Activated CD4-positive, alpha-beta T cell treated with anti-CD3 and anti-CD28 coated beads, Interleukin-2, amount 50 U/mL, for 16 hours (primary cell): ENCODE results near the gene CPT1B.
"Not testable (repeated sequence)": the region's sequence is repeated elsewhere in the genome, so short reads cannot be mapped to it uniquely, and the experiment has no call there.

Experiments
- DNase-seq: peaks from one replicate; pipeline ENCODE4 v3.0.0-alpha.2; 2020

The CPT1B gene

GRCh38 chr22:50526108-50526833 lies 52.0 kb downstream of the CPT1B start:
- DNase-seq: peak; percentile 91

DNA sequence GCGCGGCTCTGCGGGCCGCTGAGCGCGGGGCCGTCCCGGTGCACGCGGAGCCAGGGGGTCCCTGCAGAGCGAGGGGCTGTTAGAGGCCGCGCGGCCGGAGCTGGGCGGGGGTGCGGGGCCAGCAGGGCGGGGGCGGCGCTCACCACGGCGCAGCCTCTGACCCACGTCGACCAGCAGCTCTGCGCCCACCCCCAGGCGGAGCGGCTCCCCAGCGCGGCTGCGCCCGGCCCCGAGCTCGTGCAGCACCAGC lies 52.4 kb downstream of the CPT1B start:
- no peak for DNase-seq

DNA sequence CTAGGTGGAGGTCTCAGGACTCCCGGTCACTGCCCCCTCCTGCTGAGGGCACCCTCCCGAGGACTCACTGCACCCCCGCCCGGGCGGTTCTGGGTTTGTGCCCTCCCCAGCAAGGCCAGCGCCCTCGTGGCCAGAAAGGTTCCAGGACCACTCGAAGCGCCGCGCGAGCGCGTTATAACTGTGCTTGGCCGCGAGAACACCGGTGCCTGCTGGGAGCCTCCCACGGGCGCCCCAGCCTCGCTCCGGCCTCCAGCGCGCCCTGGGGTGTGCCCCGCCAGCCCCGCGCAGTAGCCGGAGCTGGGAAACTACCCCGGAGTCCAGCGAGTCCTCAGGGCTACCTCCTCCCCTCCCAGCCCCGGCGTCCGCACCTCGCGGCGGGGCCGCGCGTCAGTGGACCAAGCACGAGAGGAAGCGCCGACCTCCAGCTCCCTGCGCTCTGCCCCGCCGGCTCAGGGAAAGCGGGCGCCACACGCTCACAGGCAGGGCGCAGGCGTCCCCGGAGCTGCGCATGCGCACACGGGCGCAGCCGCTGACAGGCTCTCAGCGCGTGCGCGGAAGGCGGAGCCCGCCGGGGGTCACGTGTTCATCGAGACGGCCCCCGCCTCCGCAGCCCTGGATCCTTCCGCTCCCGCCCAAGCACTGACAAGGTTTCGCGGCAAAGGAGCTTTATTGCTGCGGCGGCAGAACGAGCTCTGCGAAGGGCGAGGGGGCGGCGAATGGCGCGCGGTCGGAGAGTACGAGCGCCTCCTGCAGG lies 52.9 kb downstream of the CPT1B start, which contains the start of gene SCO2:
SCO2 (minus strand) TSS at position 495 of the 754 bp plus-strand sequence. CDS start 1,187 bp downstream, outside the sequence.
- DNase-seq: peak; percentile 98

GRCh38 chr22:50524676-50525103 lies 53.5 kb downstream of the CPT1B start:
- peak; percentile 33 for DNase-seq

GRCh38 chr22:50523806-50524675 lies 54.2 kb downstream of the CPT1B start:
- no peak for DNase-seq

GRCh38 chr22:50523458-50523805 lies 54.8 kb downstream of the CPT1B start:
- DNase-seq: no peak

DNA sequence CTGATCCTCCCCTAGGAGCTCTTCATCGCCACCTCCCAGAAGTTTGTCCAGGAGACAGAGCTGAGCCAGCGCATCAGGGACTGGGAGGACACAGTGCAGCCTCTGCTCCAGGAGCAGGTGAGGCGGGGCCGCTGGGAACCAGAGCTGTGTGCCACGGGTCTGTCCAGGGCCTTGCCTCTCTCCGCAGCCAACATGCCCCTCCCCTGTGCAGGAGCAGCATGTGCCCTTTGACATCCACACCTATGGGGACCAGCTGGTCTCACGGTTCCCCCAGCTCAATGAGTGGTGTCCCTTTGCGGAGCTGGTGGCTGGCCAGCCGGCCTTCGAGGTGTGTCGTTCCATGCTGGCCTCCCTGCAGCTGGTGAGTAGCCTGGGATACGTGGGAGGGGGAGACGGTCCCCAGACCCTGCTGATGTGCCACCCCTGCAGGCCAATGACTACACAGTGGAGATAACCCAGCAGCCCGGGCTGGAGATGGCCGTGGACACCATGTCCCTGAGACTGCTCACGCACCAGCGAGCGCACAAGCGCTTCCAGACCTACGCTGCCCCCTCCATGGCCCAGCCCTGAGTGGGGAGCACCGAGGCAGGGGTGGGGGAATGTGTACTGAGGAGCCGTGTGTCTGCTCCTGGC lies 55.3 kb downstream of the CPT1B start:
- no peak for DNase-seq

- no peak for DNase-seq
These were observed 55.9 kb downstream of the CPT1B start for GRCh38 chr22:50522208-50522805.

- no peak for DNase-seq
These were observed 56.5 kb downstream of the CPT1B start for GRCh38 chr22:50521710-50522109.

DNA sequence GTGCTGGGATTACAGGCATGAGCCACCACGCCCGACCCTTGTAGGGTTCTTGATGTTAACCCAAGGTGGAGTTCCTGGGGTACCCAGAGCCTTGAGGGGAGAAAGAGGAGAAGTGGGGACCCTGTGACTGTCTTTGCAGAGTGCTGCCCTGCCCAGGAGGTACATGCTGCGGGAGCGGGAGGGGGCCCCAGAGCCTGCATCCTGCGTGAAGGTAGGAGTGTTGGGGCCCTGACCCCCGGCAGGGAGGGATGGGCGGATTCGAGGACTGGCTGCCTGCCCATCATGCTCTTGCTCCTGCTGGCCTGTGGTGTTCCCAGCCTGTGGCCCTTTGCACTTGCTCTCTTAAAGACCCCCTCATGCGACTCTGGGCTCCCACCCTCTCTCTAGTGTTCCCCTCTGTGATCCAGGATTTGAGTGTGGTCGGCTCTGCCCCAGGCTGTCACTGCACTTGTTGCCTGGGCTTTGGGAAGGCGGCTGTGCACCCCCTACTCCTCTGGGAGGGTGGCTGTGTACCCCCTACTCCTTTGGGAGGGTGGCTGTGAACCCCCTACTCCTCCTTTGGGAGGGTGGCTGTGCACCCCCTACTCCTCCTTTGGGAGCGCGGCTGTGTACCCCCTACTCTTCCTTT lies 57.3 kb downstream of the CPT1B start:
- DNase-seq: no peak

GRCh38 chr22:50520184-50520583 lies 58.0 kb downstream of the CPT1B start:
- not testable (repeated sequence) for DNase-seq

DNA sequence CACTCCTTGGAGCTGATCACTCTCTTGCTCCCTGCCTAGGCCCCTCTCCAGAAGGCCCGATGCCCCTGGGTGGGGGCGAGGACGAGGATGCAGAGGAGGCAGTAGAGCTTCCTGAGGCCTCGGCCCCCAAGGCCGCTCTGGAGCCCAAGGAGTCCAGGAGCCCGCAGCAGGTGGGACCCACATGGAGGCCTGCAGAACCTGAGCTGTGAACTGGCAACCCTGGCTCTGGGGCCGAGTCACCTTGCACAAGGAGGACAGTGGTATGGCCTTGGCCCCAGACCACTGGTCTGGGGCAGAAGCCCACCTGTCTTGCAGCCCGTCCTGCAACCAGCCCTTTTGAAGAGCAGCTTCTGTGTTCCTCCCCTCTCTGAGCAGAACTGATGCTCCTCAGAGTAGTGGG lies 59.1 kb downstream of the CPT1B start:
- DNase-seq: no peak
